ENCODE measurements around the gene EVI5.
"Not testable (repeated sequence)": the region's sequence is repeated elsewhere in the genome, so short reads cannot be mapped to it uniquely, and the experiment has no call there.

DNA sequence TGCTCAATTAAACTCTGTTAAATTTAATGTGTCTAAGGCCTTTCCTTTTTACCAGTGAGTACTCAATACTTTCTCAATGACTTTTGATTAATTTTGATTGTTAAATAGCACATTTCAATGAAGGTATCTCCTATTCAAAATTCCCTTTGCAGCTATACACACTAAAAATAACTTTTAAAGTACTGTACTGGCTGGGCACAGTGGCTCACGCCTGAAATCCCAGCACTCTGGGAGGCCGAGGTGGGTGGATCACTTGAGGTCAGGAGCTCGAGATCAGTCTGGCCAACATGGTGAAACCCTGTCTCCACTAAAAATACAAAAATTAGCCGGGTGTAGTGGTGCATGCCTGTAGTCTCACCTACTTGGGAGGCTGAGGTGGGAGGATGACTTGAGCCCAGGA is 38.7 kb downstream of the EVI5 start:
- TF ChIP-seq, protein P1, sequence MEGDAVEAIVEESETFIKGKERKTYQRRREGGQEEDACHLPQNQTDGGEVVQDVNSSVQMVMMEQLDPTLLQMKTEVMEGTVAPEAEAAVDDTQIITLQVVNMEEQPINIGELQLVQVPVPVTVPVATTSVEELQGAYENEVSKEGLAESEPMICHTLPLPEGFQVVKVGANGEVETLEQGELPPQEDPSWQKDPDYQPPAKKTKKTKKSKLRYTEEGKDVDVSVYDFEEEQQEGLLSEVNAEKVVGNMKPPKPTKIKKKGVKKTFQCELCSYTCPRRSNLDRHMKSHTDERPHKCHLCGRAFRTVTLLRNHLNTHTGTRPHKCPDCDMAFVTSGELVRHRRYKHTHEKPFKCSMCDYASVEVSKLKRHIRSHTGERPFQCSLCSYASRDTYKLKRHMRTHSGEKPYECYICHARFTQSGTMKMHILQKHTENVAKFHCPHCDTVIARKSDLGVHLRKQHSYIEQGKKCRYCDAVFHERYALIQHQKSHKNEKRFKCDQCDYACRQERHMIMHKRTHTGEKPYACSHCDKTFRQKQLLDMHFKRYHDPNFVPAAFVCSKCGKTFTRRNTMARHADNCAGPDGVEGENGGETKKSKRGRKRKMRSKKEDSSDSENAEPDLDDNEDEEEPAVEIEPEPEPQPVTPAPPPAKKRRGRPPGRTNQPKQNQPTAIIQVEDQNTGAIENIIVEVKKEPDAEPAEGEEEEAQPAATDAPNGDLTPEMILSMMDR (IDR thresholded peaks at IDR 0.05; ENCODE audit: low read length), result not testable (repeated sequence)
- not testable (repeated sequence) for TF ChIP-seq EZH2 (IDR thresholded peaks at IDR 0.05; ENCODE audit: borderline replicate concordance, low read length)

Measured in OCI-LY1 (cell line).